LNCaP clone FGC (cell line): Measurements from ENCODE around the gene DTYMK.

Experiments used
- DNase-seq: peaks from one replicate; pipeline ENCODE4 v3.0.0-alpha.2; 2011; ENCODE audit warnings: low read depth
- H3K4me3 ChIP-seq: 2 replicates; pipeline ENCODE4 v1.5.1; 2011; ENCODE audit warnings: mild to moderate bottlenecking, low read depth, low read length, control low read depth
- TF ChIP-seq, protein P1 (sequence below): IDR thresholded peaks from 2 replicates; pipeline ENCODE4 v1.5.1; 2012; ENCODE audit warnings: mild to moderate bottlenecking; ENCODE audit not compliant: control insufficient read depth, insufficient read depth; ENCODE audit errors: extremely low read depth

DTYMK gene

DNA sequence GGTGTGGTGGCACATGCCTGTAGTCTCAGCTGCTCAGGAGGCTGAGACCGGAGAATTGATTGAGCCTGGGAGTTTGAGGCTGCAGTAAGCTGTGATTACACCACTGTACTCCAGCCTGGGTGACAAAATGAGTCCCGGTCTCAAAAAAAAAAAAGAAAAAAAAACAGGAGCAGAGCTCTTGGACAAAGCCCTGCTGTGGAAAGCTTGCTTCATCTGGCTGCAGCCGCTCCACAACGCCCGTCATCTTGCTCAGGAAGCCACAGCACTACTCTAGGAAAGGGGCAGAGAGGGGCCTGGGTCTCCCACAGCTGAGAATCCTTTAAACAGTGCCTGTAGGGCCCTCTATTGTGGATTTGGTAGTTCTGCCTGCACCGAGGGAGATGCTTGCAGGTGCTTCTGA is 38.2 kb downstream of the DTYMK start:
- no peak for DNase-seq
- TF ChIP-seq, protein P1, sequence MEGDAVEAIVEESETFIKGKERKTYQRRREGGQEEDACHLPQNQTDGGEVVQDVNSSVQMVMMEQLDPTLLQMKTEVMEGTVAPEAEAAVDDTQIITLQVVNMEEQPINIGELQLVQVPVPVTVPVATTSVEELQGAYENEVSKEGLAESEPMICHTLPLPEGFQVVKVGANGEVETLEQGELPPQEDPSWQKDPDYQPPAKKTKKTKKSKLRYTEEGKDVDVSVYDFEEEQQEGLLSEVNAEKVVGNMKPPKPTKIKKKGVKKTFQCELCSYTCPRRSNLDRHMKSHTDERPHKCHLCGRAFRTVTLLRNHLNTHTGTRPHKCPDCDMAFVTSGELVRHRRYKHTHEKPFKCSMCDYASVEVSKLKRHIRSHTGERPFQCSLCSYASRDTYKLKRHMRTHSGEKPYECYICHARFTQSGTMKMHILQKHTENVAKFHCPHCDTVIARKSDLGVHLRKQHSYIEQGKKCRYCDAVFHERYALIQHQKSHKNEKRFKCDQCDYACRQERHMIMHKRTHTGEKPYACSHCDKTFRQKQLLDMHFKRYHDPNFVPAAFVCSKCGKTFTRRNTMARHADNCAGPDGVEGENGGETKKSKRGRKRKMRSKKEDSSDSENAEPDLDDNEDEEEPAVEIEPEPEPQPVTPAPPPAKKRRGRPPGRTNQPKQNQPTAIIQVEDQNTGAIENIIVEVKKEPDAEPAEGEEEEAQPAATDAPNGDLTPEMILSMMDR: no peak
- H3K4me3 ChIP-seq: no peak overlapping the region

DNA sequence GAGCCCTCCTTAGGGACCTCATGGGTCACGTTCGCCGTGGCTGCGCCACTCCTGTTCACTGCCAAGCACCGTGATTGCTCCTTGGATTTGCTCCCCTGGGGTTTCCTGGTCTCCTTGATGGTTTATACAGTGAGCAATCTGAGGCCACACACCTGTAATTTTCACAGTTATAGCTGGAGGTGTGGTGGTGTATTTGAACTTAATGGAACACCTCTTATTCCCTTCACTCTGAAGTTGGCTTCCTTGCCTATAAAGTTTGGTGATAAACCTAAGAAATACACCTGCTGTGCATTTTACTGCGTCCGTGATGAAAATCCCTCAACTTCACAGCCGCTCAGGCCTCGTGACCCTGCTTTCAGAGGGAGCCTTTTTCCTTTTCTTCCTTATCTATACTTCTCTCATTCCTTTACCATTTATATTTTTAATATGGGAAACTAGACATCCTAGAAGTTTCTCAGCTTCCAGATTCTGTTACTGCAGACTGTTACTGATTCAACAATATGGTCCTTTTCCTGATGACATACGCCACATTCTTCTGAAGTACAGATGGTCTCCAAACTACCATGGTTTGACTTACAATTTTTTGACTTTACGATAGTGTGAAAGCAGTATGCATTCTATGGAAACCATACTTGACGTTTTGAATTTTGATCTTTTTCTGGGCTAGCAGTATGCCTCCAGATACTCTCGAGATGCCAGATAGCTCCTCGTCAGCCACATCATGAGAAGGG is 40.5 kb downstream of the DTYMK start:
- no peak overlapping the region for H3K4me3 ChIP-seq
- no peak for DNase-seq
- TF ChIP-seq, protein P1: no peak

DNA sequence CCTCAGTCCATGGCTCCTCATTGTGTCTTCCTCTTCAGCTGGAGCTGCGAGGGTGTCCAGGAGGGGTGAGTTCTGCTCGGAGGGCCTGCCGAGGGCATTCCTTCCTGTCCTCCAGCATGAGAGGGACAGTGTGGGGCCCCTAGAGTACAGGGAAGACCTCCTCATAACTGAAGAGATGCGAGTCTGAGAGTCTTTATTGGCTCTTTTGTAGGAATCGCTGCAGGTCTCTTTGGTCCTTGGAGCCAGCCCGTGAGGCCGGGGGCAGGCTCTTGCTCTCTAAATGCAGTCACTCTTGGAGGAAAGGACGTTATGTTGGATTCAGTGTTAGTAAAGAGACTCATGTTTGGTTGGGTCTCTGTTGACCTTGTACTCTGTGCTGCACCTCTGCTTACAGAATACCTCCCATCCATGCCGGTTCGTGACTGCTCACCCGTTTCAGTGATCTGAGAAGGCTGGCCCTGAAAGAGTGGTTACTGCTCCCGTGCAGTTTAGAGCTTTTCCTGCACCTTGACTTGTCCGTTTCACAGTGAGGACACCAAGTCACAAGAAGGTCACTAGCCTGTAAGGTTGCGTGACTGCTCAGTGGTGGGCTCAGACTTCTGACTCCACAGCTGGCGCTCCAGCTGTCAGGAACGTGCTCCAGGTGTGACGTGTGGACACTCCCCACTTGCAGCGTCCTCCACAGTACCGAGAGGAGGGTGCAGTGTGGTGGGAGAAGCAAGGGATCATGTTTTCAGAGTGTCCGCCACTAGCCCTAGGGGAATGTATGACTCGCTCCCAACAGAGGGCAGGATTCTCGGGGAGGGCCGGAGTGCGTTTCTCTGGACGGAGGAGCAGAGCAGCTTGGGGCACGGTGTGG is 41.3 kb downstream of the DTYMK start:
- TF ChIP-seq, protein P1: no peak
- no peak for DNase-seq
- no peak overlapping the region for H3K4me3 ChIP-seq

DNA sequence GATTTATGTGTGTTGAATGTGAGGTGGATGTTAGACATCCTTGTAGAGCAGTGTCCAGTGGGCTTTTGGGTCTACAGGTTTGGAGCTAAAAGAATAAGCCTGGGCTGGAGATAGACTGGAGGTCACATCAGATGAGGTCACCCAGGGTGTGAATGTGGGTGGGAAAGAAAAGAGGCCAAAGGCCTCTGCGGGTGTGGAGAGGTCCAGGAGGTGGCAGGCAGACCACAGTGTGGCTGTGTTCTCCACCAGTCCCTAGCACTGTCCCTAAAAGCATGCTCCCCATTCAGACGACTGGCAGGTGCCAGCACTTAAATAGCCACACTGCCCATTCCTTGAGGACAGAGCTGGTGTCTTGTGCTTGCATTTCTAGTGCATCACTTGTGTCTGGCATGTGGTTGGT is 45.0 kb downstream of the DTYMK start:
- DNase-seq: no peak
- TF ChIP-seq, protein P1: no peak
- H3K4me3 ChIP-seq: no peak overlapping the region

DNA sequence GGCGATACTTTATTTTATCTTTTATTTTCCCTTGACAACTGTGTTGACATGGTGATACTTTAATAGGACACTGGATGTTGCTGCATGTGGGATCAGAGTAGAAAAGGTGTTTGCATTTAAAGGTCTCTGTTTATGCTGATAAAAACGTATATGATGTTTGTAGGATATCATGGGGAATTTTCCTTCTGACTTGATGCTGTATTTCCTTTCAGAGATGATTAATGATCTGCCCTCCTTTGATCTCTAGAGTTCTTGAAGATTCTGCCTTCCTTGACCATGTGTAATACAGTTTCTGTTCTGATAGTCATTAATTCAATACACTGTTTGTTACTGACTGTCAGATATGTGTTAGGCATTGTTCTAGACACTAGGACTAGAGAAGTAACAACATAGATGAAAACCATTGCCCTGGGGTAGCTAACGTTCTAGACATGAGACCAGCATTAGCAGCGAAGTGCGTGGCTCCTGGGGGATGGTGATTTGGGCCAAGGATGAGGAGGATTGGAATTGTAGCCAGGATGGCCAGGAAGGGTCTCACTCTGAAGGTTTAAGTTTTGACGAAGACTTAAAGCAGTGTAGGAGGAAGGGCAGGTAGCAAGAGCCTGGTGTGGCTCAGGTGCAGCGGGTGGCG is 46.3 kb downstream of the DTYMK start:
- TF ChIP-seq, protein P1: no peak
- no peak for DNase-seq
- no peak overlapping the region for H3K4me3 ChIP-seq

- H3K4me3 ChIP-seq: no peak overlapping the region
- no peak for DNase-seq
- TF ChIP-seq, protein P1: no peak
Measured at GRCh38 chr2:241639385-241639784, 47.2 kb downstream of the DTYMK start.
